ENCODE results near the gene USP5. TPM values are rescaled to one million over a fixed set of nuclear protein-coding genes. Genes with fewer than 3 reads are reported as not detected.

Gene USP5
- 52.8 TPM for total RNA-seq

GRCh38 chr12:6851921-6852650 lies at the start of gene USP5:
TSS of gene USP5 (plus strand) at chr12:6852150. CDS start at chr12:6852180, 30 bp downstream.

GRCh38 chr12:6821591-6822425 lies 30.1 kb upstream of the USP5 start, which contains the start of gene GPR162:
TSS of gene GPR162 (plus strand) at chr12:6821821. CDS start at chr12:6823899, 2,078 bp downstream.

GRCh38 chr12:6827982-6828780 lies 23.8 kb upstream of the USP5 start, which contains the start of gene P3H3:
TSS of gene P3H3 (plus strand) at chr12:6828407. CDS start at chr12:6828441, 34 bp downstream.

GRCh38 chr12:6840761-6841515 lies 11.0 kb upstream of the USP5 start, which contains the start of gene GNB3:
TSS of gene GNB3 (plus strand) at chr12:6840925. CDS start at chr12:6841288, 363 bp downstream.

GRCh38 chr12:6851153-6851920 lies 613 bp upstream of the USP5 start, which contains the start of gene CDCA3:
TSS of gene CDCA3 (minus strand) at chr12:6851286. CDS start at chr12:6850952, 334 bp downstream.

GRCh38 chr12:6867413-6868210 lies 15.7 kb downstream of the USP5 start, which contains the start of gene TPI1:
TSS of gene TPI1 (plus strand) at chr12:6867531. CDS start at chr12:6867567, 36 bp downstream.

GRCh38 chr12:6873094-6874014 lies 21.4 kb downstream of the USP5 start, which contains the start of gene SPSB2:
TSS of gene SPSB2 (minus strand) at chr12:6873303. CDS start at chr12:6872901, 402 bp downstream.

GRCh38 chr12:6904280-6905276 lies 52.6 kb downstream of the USP5 start, which contains the start of gene LRRC23:
TSS of gene LRRC23 (plus strand) at chr12:6904822. CDS start at chr12:6905634, 812 bp downstream.

GRCh38 chr12:6914246-6914946 lies 62.4 kb downstream of the USP5 start, which contains the start of gene ENO2:
TSS of gene ENO2 (plus strand) at chr12:6914580. CDS start at chr12:6915833, 1,253 bp downstream.

Other genes starting within 250 kb of the USP5 start
- 275 TPM for gene CHD4, start 244.8 kb upstream of the USP5 start, total RNA-seq
- 0.88 TPM for gene LPAR5, start 216.2 kb upstream of the USP5 start, total RNA-seq
- 0.49 TPM for gene ACRBP, start 204.7 kb upstream of the USP5 start, total RNA-seq
- gene ING4, start 189.0 kb upstream of the USP5 start, total RNA-seq: 121 TPM
- 40.8 TPM for gene ZNF384, start 162.8 kb upstream of the USP5 start, total RNA-seq
- gene PIANP, start 151.3 kb upstream of the USP5 start, total RNA-seq: 2.2 TPM
- 47.9 TPM for gene COPS7A, start 128.1 kb upstream of the USP5 start, total RNA-seq
- 153 TPM for gene MLF2, start 99.0 kb upstream of the USP5 start, total RNA-seq
- 186 TPM for gene PTMS, start 85.8 kb upstream of the USP5 start, total RNA-seq
- gene LAG3, start 79.6 kb upstream of the USP5 start, total RNA-seq: 0.60 TPM
- gene CD4, start 62.6 kb upstream of the USP5 start, total RNA-seq: 7.2 TPM
- 35.4 TPM for gene GPR162, start 30.3 kb upstream of the USP5 start, total RNA-seq
- gene P3H3, start 23.7 kb upstream of the USP5 start, total RNA-seq: 97.3 TPM
- gene GNB3, start 11.2 kb upstream of the USP5 start, total RNA-seq: 223 TPM
- gene CDCA3, start 864 bp upstream of the USP5 start, total RNA-seq: 6.3 TPM
- 547 TPM for gene TPI1, start 15.4 kb downstream of the USP5 start, total RNA-seq
- 5.1 TPM for gene SPSB2, start 21.2 kb downstream of the USP5 start, total RNA-seq
- 14.5 TPM for gene LRRC23, start 52.7 kb downstream of the USP5 start, total RNA-seq
- gene ENO2, start 62.4 kb downstream of the USP5 start, total RNA-seq: 172 TPM
- gene ATN1, start 75.8 kb downstream of the USP5 start, total RNA-seq: 50.9 TPM
- gene RNU7-1, start 91.7 kb downstream of the USP5 start, total RNA-seq: not detected
- gene C12orf57, start 91.9 kb downstream of the USP5 start, total RNA-seq: 139 TPM
- gene PTPN6, start 99.2 kb downstream of the USP5 start, total RNA-seq: 5.1 TPM
- 135 TPM for gene PHB2, start 118.5 kb downstream of the USP5 start, total RNA-seq
- gene EMG1, start 118.8 kb downstream of the USP5 start, total RNA-seq: 34.5 TPM
- gene LPCAT3, start 166.3 kb downstream of the USP5 start, total RNA-seq: 14.7 TPM
- 91.4 TPM for gene C1S, start 208.6 kb downstream of the USP5 start, total RNA-seq
- gene C1R, start 240.3 kb downstream of the USP5 start, total RNA-seq: 94.5 TPM